Spleen (tissue), 11 donors: ENCODE measurements around the gene TLE4. TPM values are rescaled to one million over a fixed set of nuclear protein-coding genes. Genes with fewer than 3 reads are reported as not detected.

Experiments used
- DNase-seq: peaks from one replicate; pipeline ENCODE4 v3.0.0-alpha.2; 2020
- H3K27ac ChIP-seq, 8 donors: fragments of 200-600 bp; sonication (generic) in 7 of 8; 1 replicate in 4 of 8; 2 replicates in 4 of 8; pipeline versions ENCODE4 v1.5.0 to v1.8.0; 2016 to 2021; ENCODE audit warnings: inconsistent platforms in 4 of 8, mild to moderate bottlenecking in 4 of 8, moderate library complexity in 1 of 8
- H3K27me3 ChIP-seq, 7 donors: fragments of 200-600 bp; sonication (generic) in 6 of 7; replicated peaks in 1 of 7; 1 replicate in 4 of 7; 2 replicates in 3 of 7; pipeline versions ENCODE4 v1.5.0 to v1.8.0; 2016 to 2021; ENCODE audit warnings: inconsistent platforms in 3 of 7, mild to moderate bottlenecking in 1 of 7
- H3K36me3 ChIP-seq, 6 donors: fragments of 200-600 bp; sonication (generic) in 5 of 6; 1 replicate in 4 of 6; 2 replicates in 2 of 6; pipeline versions ENCODE4 v1.5.0 to v1.8.0; 2016 to 2021; ENCODE audit warnings: inconsistent platforms in 2 of 6
- H3K4me1 ChIP-seq, 6 donors: fragments of 200-600 bp; sonication (generic) in 5 of 6; 1 replicate in 3 of 6; 2 replicates in 3 of 6; pipeline versions ENCODE4 v1.5.0 to v1.8.0; 2016 to 2021; ENCODE audit warnings: inconsistent platforms in 3 of 6
- H3K4me3 ChIP-seq, 8 donors: fragments of 200-600 bp; sonication (generic) in 7 of 8; 1 replicate in 4 of 8; 2 replicates in 4 of 8; pipeline versions ENCODE4 v1.5.0 to v1.8.0; 2016 to 2021; ENCODE audit warnings: inconsistent platforms in 4 of 8, mild to moderate bottlenecking in 4 of 8, moderate library complexity in 2 of 8
- H3K9me3 ChIP-seq, 8 donors: fragments of 200-600 bp; sonication (generic) in 7 of 8; 1 replicate in 4 of 8; 2 replicates in 4 of 8; pipeline versions ENCODE4 v1.5.0 to v1.8.0; 2016 to 2021; ENCODE audit warnings: inconsistent platforms in 4 of 8
- POLR2A ChIP-seq, 3 donors: fragments of 450-650 bp; IDR thresholded peaks; one replicate each; pipeline ENCODE4 v1.5.1; 2017; ENCODE audit warnings: antibody characterized with exemption in 3 of 3, mild to moderate bottlenecking in 1 of 3
- POLR2AphosphoS5 ChIP-seq, 3 donors: sonication (generic); formaldehyde crosslinking; IDR thresholded peaks; one replicate each; pipeline ENCODE4 v1.5.1; 2017; ENCODE audit warnings: antibody characterized with exemption in 3 of 3
- WGBS, 5 donors: extraction: QIAGEN DNeasy Blood & Tissue Kit in 3 of 5; methylation state at CpG; one replicate each; pipeline versions ENCODE4 v1.1.5 to v1.1.7; 2013 to 2018; 5-methylcytosine and 5-hydroxymethylcytosine counted together
- intact Hi-C: fragments of 100-400 bp; cut with DNase I; formaldehyde crosslinking; loops from one replicate; pipeline ENCODE4 v1.15.0; 2023; ENCODE audit warnings: low total_unique reads
- polyA plus RNA-seq, 3 donors: library from polyadenylated mRNA; stranded (reverse); fragments of 200-250 nt; gene quantifications; one replicate each; pipeline ENCODE4 v1.2.1, GENCODE V29; 2013
- total RNA-seq, 7 donors: library from RNA; depleted of rRNA in 3 of 7; stranded (reverse); fragments of >200 nt in 3 of 7; fragmentation: NEBNext Ultra II Directional in 4 of 7; extraction: Animal tissue kit (Norgen Biotek cat#: 25700) in 4 of 7; gene quantifications; one replicate each; pipeline versions ENCODE4 v1.1.0 to v1.2.1, GENCODE V29; 2016 to 2021
- TF ChIP-seq, protein P1 (sequence below), 11 experiments: fragments of 200-600 bp in 7 of 11; fragments of 450-650 bp in 4 of 11; sonication (generic) in 4 of 11; IDR thresholded peaks in 8 of 11; conservative IDR thresholded peaks in 3 of 11; 1 replicate in 7 of 11; 2 replicates in 4 of 11; pipeline versions ENCODE4 v1.4.0 to v1.8.0; 2016 to 2021; ENCODE audit warnings: antibody characterized with exemption in 11 of 11, inconsistent platforms in 4 of 11, mild to moderate bottlenecking in 1 of 11
- donor health status: healthy with polysubstance abuse.
- donor health status: DM: no; HTN: no; CAD: no; lungs with moderate emphysema.
- donor health status: DM: no; HTN: no; CAD: no.
- donor health status: Bipolar disorder and iron deficiency.
- donor health status: healthy.
- donor health status: DM: no; HTN: no; CAD: no.
- donor health status: DM: yes; HTN: yes; CAD: no.

Gene TLE4
- total and polyA plus RNA-seq, 10 donors = 7.8 to 92.8 (median 70.5) TPM

DNA sequence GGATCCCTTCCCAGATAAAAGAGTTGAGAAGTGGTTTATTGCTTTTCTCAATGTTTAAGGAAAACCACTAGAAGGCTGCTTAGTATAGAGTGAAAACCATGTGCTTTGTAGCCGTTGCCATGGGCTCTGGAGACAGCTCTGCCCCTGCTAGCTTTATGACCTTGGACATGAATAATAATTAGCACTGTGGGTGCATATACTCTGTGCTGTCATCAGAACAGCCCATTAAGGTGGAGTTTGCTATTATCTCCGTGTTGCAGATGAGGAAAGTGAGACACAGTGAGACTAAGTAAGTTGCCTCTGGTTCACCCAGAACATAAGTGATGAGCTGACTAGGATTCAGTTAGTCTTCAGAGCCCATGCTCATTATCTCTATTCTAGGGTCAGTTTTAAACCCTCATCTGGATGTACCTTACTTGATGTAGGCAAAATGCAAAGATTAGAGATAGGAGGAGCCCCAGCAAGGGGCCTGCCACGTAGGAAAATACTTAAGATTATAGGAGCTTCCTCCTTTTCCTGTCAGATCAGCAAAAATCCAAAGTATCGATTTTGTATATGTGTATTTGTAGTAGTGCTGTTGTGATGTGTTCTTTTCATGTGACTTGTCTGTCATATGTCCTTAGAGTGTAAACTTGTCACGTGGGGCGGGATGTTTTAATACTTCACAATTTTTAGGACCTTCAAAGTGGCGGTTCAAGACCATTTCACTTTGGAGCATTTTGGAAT, 102.5 kb downstream of the TLE4 start:
- DNase-seq = no peak
- Histone ChIP-seq H3K9me3 (peaks cover 0 to 6% (median 0%) of the 10 kb centered on the region in 8 donors), H3K27me3 (no peaks in the 10 kb centered on the region), H3K36me3 (peaks cover 0 to 26% (median 0%) of the 10 kb centered on the region in 6 donors), H3K4me3 (no peak overlapping the region), H3K27ac (peak overlapping the region in 1 of 8 donors; percentile 4), H3K4me1 (peaks cover 0 to 35% (median 11%) of the 10 kb centered on the region in 6 donors)
- TF ChIP-seq POLR2AphosphoS5 (IDR thresholded peaks at IDR 0.05) (no peak), POLR2A (IDR thresholded peaks at IDR 0.05) (no peak)
- TF ChIP-seq, protein P1, sequence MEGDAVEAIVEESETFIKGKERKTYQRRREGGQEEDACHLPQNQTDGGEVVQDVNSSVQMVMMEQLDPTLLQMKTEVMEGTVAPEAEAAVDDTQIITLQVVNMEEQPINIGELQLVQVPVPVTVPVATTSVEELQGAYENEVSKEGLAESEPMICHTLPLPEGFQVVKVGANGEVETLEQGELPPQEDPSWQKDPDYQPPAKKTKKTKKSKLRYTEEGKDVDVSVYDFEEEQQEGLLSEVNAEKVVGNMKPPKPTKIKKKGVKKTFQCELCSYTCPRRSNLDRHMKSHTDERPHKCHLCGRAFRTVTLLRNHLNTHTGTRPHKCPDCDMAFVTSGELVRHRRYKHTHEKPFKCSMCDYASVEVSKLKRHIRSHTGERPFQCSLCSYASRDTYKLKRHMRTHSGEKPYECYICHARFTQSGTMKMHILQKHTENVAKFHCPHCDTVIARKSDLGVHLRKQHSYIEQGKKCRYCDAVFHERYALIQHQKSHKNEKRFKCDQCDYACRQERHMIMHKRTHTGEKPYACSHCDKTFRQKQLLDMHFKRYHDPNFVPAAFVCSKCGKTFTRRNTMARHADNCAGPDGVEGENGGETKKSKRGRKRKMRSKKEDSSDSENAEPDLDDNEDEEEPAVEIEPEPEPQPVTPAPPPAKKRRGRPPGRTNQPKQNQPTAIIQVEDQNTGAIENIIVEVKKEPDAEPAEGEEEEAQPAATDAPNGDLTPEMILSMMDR (IDR thresholded peaks at IDR 0.05 in 8 of 11, conservative IDR thresholded peaks at IDR 0.05 in 3 of 11) = no peak
- intact Hi-C loops = no loop called here
- 82 to 91% (median 85%) methylated on average over 7 of the region's 7 CpGs for WGBS, 5 donors

DNA sequence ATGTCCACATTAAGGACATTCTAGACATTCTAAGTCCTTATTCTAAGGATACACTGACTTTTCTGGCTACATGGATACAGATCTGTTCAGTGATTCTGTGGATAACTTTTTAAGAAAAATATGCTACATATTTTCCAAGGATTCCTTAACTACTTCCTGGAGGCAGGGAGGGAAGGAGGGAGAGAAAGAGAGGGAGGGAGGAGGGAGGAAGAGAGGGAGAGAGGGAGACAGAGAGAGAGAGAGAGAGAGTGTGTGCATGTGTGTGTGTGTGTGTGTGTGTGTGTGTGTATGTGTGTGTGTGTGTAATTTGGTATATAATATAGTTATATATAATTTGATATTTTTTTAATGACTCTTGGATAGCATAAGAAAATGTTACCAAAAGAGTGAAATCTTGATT, 109.8 kb downstream of the TLE4 start:
- Histone ChIP-seq H3K36me3 (peaks cover 0 to 3% (median 0%) of the 10 kb centered on the region in 6 donors), H3K4me1 (peaks cover 7 to 38% (median 16%) of the 10 kb centered on the region in 6 donors), H3K9me3 (peaks cover 0 to 6% (median 0%) of the 10 kb centered on the region in 8 donors), H3K4me3 (no peak overlapping the region), H3K27me3 (no peaks in the 10 kb centered on the region), H3K27ac (no peak overlapping the region)
- intact Hi-C loops = loop anchor here (10.0 kb wide), 1 partner anchor 107 kb away; the partner anchor contains the start of gene TLE4
- TF ChIP-seq POLR2AphosphoS5 (IDR thresholded peaks at IDR 0.05) = no peak
- no peak for DNase-seq

DNA sequence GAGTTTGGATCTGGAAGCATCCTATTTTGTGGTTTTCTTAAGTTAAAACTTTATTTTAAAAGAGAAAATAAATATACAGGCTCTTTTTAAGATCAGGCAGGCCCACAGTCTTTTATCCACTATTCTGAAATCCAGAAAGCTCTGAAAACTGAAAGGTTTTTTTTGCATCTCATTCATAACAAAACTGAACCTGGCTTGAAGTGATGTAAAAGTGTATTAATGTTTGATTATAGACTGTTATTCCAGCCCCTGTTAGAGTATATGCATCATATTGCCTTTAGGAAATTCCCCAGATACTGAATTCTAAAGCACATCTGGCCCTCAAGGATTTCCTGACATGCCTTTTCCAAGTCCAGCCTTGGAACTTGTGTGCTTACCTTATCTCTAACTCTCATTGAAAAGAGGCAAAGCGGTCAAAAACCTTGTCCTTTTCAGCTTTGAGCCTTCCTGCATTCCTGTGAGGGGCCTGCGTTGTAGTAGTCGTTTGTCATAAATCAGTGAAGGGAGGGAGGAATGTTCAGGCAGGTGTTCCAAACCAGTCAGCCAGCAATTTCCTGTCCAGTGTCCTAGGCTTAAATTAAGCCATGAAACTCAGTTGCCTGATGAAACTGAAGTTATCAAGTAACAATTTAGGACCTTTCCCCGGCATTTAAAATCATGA, 110.4 kb downstream of the TLE4 start:
- H3K4me1 ChIP-seq = peaks cover 13 to 44% (median 19%) of the 10 kb centered on the region in 6 donors
- peaks cover 0 to 7% (median 0%) of the 10 kb centered on the region in 6 donors for H3K36me3 ChIP-seq
- H3K27me3 ChIP-seq = no peaks in the 10 kb centered on the region
- WGBS, 5 donors = 53 to 73% (median 67%) methylated on average over 4 of the region's 4 CpGs
- no peak overlapping the region for H3K4me3 ChIP-seq
- intact Hi-C loops = loop anchor here (10.0 kb wide), 1 partner anchor 107 kb away; the partner anchor contains the start of gene TLE4
- H3K9me3 ChIP-seq = peaks cover 0 to 6% (median 0%) of the 10 kb centered on the region in 8 donors
- TF ChIP-seq POLR2AphosphoS5 (IDR thresholded peaks at IDR 0.05) (no peak), POLR2A (IDR thresholded peaks at IDR 0.05) (no peak)
- TF ChIP-seq, protein P1 (IDR thresholded peaks at IDR 0.05 in 8 of 11, conservative IDR thresholded peaks at IDR 0.05 in 3 of 11) = no peak
- no peak for DNase-seq
- no peak overlapping the region for H3K27ac ChIP-seq

DNA sequence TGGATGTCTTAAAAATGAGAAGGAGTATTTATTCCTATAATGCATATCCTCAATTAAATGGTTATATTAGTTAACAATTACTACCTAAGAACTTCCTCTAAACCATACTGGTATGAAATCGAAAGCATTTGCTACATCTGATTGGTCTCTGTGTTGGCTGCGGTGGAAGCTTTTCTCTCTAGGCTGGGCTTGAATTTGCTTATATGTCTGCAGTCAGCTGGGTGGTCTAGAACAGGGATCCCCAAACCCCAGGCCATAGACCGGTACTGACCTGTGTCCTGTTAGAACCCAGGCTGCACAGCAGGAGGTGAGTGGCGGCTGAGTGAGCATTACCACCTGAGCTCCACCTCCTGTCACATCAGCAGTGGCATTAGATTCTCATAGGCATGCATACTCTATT, 112.3 kb downstream of the TLE4 start:
- DNase-seq = no peak
- Histone ChIP-seq H3K9me3 (no peaks in the 10 kb centered on the region), H3K36me3 (peaks cover 0 to 7% (median 0%) of the 10 kb centered on the region in 6 donors), H3K4me1 (peaks cover 13 to 51% (median 21%) of the 10 kb centered on the region in 6 donors), H3K4me3 (no peak overlapping the region), H3K27me3 (no peaks in the 10 kb centered on the region), H3K27ac (no peak overlapping the region)
- WGBS, 5 donors = 95 to 98% (median 97%) methylated on average over 2 to 4 of the region's 4 CpGs
- no peak for TF ChIP-seq POLR2AphosphoS5 (IDR thresholded peaks at IDR 0.05)
- TF ChIP-seq, protein P1 (IDR thresholded peaks at IDR 0.05 in 8 of 11, conservative IDR thresholded peaks at IDR 0.05 in 3 of 11) = no peak
- intact Hi-C loops = loop anchor here (10.0 kb wide), 1 partner anchor 109 kb away; the partner anchor contains the start of gene TLE4
